ENCODE measurements around the gene THBS1.

The THBS1 gene

GRCh38 chr15:39608185-39609139 is 27.6 kb downstream of the THBS1 start:
- DNase-seq (ENCODE audit: low read depth in 2 of 2), result no peak

- DNase-seq (ENCODE audit: low read depth in 2 of 2), result no peak
These were observed 28.5 kb downstream of the THBS1 start for GRCh38 chr15:39609166-39609916.

GRCh38 chr15:39610665-39611064 is 29.8 kb downstream of the THBS1 start:
- DNase-seq (ENCODE audit: low read depth in 2 of 2), result no peak

GRCh38 chr15:39613271-39613670 is 32.4 kb downstream of the THBS1 start:
- no peak for DNase-seq (ENCODE audit: low read depth in 2 of 2)

GRCh38 chr15:39613861-39614260 is 33.0 kb downstream of the THBS1 start:
- no peak for DNase-seq (ENCODE audit: low read depth in 2 of 2)

- DNase-seq (ENCODE audit: low read depth in 2 of 2), result no peak
These were observed 36.0 kb downstream of the THBS1 start for GRCh38 chr15:39616731-39617455.

- no peak for DNase-seq (ENCODE audit: low read depth in 2 of 2)
These were observed 37.4 kb downstream of the THBS1 start for GRCh38 chr15:39618063-39618823.

- no peak for DNase-seq (ENCODE audit: low read depth in 2 of 2)
These were observed 40.3 kb downstream of the THBS1 start for GRCh38 chr15:39621210-39621609.

GRCh38 chr15:39621976-39622375 is 41.1 kb downstream of the THBS1 start:
- DNase-seq (ENCODE audit: low read depth in 2 of 2), result no peak

GRCh38 chr15:39622660-39623516 is 42.0 kb downstream of the THBS1 start:
- no peak for DNase-seq (ENCODE audit: low read depth in 2 of 2)

GRCh38 chr15:39623529-39623931 is 42.7 kb downstream of the THBS1 start:
- DNase-seq (ENCODE audit: low read depth in 2 of 2), result no peak

- DNase-seq (ENCODE audit: low read depth in 2 of 2), result peak in 1 of 2 donors; percentile 28
These were observed 43.9 kb downstream of the THBS1 start for GRCh38 chr15:39624806-39625205.

GRCh38 chr15:39625451-39625850 is 44.6 kb downstream of the THBS1 start:
- no peak for DNase-seq (ENCODE audit: low read depth in 2 of 2)

GRCh38 chr15:39625856-39626255 is 45.0 kb downstream of the THBS1 start:
- no peak for DNase-seq (ENCODE audit: low read depth in 2 of 2)

GRCh38 chr15:39627451-39628143 is 46.7 kb downstream of the THBS1 start:
- DNase-seq (ENCODE audit: low read depth in 2 of 2), result no peak

- DNase-seq (ENCODE audit: low read depth in 2 of 2), result no peak
These were observed 47.2 kb downstream of the THBS1 start for GRCh38 chr15:39628144-39628508.

GRCh38 chr15:39628546-39629257 is 47.8 kb downstream of the THBS1 start:
- DNase-seq (ENCODE audit: low read depth in 2 of 2), result no peak

GRCh38 chr15:39629371-39629770 is 48.5 kb downstream of the THBS1 start:
- peak; percentile 28 to 56 for DNase-seq (ENCODE audit: low read depth in 2 of 2)

- DNase-seq (ENCODE audit: low read depth in 2 of 2), result no peak
These were observed 49.0 kb downstream of the THBS1 start for GRCh38 chr15:39629906-39630305.

All from stimulated activated CD4-positive, alpha-beta T cell treated with anti-CD3 and anti-CD28 coated beads, Interleukin-1b, Interleukin-23, amount 100 ng/mL, for 4 hours (primary cell).